Liver (tissue), 9 donors: ENCODE data around the gene ATP6V1C2. TPM values are rescaled to one million over a fixed set of nuclear protein-coding genes. Genes with fewer than 3 reads are reported as not detected.

Experiments
- DNase-seq: peaks from one replicate; pipeline ENCODE4 v3.0.0-alpha.2; 2017; ENCODE audit warnings: low spot score
- H3K27ac ChIP-seq, 2 donors: one replicate each; pipeline ENCODE4 v1.7.0; 2013; ENCODE audit warnings: inconsistent platforms in 2 of 2, low read length in 2 of 2, control low read depth in 1 of 2, low read depth in 1 of 2, mild to moderate bottlenecking in 1 of 2
- H3K27me3 ChIP-seq, 4 donors: one replicate each; pipeline versions ENCODE4 v1.6.1 to v1.7.0; 2013; ENCODE audit warnings: low read length in 3 of 4, inconsistent platforms in 1 of 4, mild to moderate bottlenecking in 1 of 4, moderate library complexity in 1 of 4; ENCODE audit not compliant: control insufficient read depth in 4 of 4, insufficient read depth in 4 of 4
- H3K36me3 ChIP-seq, 4 donors: one replicate each; pipeline versions ENCODE4 v1.6.1 to v1.7.0; 2013; ENCODE audit warnings: low read length in 3 of 4, mild to moderate bottlenecking in 3 of 4, low read depth in 1 of 4, moderate library complexity in 1 of 4; ENCODE audit not compliant: control insufficient read depth in 4 of 4, insufficient read depth in 3 of 4
- H3K4me1 ChIP-seq, 4 donors: one replicate each; pipeline versions ENCODE4 v1.6.1 to v1.7.0; 2013; ENCODE audit warnings: low read length in 3 of 4, mild to moderate bottlenecking in 3 of 4, moderate library complexity in 1 of 4; ENCODE audit not compliant: control insufficient read depth in 4 of 4, insufficient read depth in 4 of 4
- H3K4me3 ChIP-seq, 3 donors: one replicate each; pipeline versions ENCODE4 v1.6.1 to v1.7.0; 2013; ENCODE audit warnings: low read length in 3 of 3, control low read depth in 1 of 3, low read depth in 1 of 3, mild to moderate bottlenecking in 1 of 3
- H3K9ac ChIP-seq, 2 donors: one replicate each; pipeline ENCODE4 v1.7.0; 2013; ENCODE audit warnings: low read length in 2 of 2, mild to moderate bottlenecking in 2 of 2, moderate library complexity in 2 of 2, control low read depth in 1 of 2, low read depth in 1 of 2
- H3K9me3 ChIP-seq, 4 donors: one replicate each; pipeline versions ENCODE4 v1.6.1 to v1.7.0; 2013; ENCODE audit warnings: low read length in 3 of 4; ENCODE audit not compliant: control insufficient read depth in 4 of 4
- ATF3 ChIP-seq: IDR thresholded peaks from 2 replicates; pipeline ENCODE4 v1.6.1; 2016; ENCODE audit warnings: antibody characterized with exemption
- CTCF ChIP-seq: fragments of 150-350 bp; IDR thresholded peaks from 2 replicates; pipeline ENCODE4 v1.5.1; 2017; ENCODE audit warnings: improper control_type of control experiment, low read depth, low read length; ENCODE audit not compliant: missing input control
- EGR1 ChIP-seq, 2 donors: IDR thresholded peaks; 2 replicates each; pipeline ENCODE4 v1.6.1; 2016 to 2018; ENCODE audit warnings: antibody characterized with exemption in 2 of 2, low read depth in 2 of 2
- FOXA1 ChIP-seq: IDR thresholded peaks from 2 replicates; pipeline ENCODE4 v1.6.1; 2016; ENCODE audit warnings: antibody characterized with exemption
- FOXA2 ChIP-seq: IDR thresholded peaks from 2 replicates; pipeline ENCODE4 v1.6.1; 2016; ENCODE audit warnings: antibody characterized with exemption
- GABPA ChIP-seq, 2 donors: IDR thresholded peaks in 1 of 2; conservative IDR thresholded peaks in 1 of 2; 2 replicates each; pipeline ENCODE4 v1.6.1; 2016; ENCODE audit warnings: antibody characterized with exemption in 2 of 2, mild to moderate bottlenecking in 1 of 2, moderate library complexity in 1 of 2
- HNF4A ChIP-seq, 2 donors: conservative IDR thresholded peaks; 2 replicates each; pipeline ENCODE4 v1.6.1; 2016; ENCODE audit warnings: antibody characterized with exemption in 2 of 2, mild to moderate bottlenecking in 2 of 2
- HNF4G ChIP-seq: IDR thresholded peaks from 2 replicates; pipeline ENCODE4 v1.6.1; 2016; ENCODE audit warnings: antibody characterized with exemption
- JUND ChIP-seq, 2 donors: IDR thresholded peaks; 2 replicates each; pipeline ENCODE4 v1.6.1; 2016; ENCODE audit warnings: antibody characterized with exemption in 2 of 2
- MAX ChIP-seq: IDR thresholded peaks from 2 replicates; pipeline ENCODE4 v1.6.1; 2016; ENCODE audit warnings: antibody characterized with exemption
- NR2F2 ChIP-seq: IDR thresholded peaks from 2 replicates; pipeline ENCODE4 v1.6.1; 2016; ENCODE audit warnings: antibody characterized with exemption
- RAD21 ChIP-seq, 2 donors: IDR thresholded peaks; 2 replicates each; pipeline ENCODE4 v1.6.1; 2016; ENCODE audit warnings: antibody characterized with exemption in 2 of 2, mild to moderate bottlenecking in 2 of 2
- REST ChIP-seq: IDR thresholded peaks from 2 replicates; pipeline ENCODE4 v1.6.1; 2016; ENCODE audit warnings: antibody characterized with exemption, mild to moderate bottlenecking
- RXRA ChIP-seq, 2 donors: IDR thresholded peaks; 2 replicates each; pipeline ENCODE4 v1.6.1; 2017 to 2018; ENCODE audit warnings: antibody characterized with exemption in 2 of 2, mild to moderate bottlenecking in 1 of 2
- SP1 ChIP-seq: IDR thresholded peaks from 2 replicates; pipeline ENCODE4 v1.6.1; 2018; ENCODE audit warnings: antibody characterized with exemption, mild to moderate bottlenecking
- TAF1 ChIP-seq: conservative IDR thresholded peaks from 2 replicates; pipeline ENCODE4 v1.6.1; 2016; ENCODE audit warnings: antibody characterized with exemption, mild to moderate bottlenecking
- YY1 ChIP-seq: IDR thresholded peaks from 2 replicates; pipeline ENCODE4 v1.6.1; 2016; ENCODE audit warnings: antibody characterized with exemption, mild to moderate bottlenecking
- ZBTB33 ChIP-seq: IDR thresholded peaks from 2 replicates; pipeline ENCODE4 v1.6.1; 2016; ENCODE audit warnings: antibody characterized with exemption
- WGBS: extraction: QIAGEN DNeasy Blood & Tissue Kit; methylation state at CpG from one replicate; pipeline ENCODE4 v1.1.7; 2013; 5-methylcytosine and 5-hydroxymethylcytosine counted together
- polyA plus RNA-seq, 2 donors: library from polyadenylated mRNA; stranded (reverse) in 1 of 2; unstranded in 1 of 2; fragments of 200-250 nt in 1 of 2; fragments of >200 nt in 1 of 2; fragmentation: Nextera tagmentation in 1 of 2; extraction: Ambion mirVana in 1 of 2; gene quantifications; one replicate each; pipeline versions ENCODE4 v1.2.1 to v1.2.3, GENCODE V29; 2013 to 2015
- total RNA-seq, 2 donors: library from RNA; depleted of rRNA; stranded (reverse); fragments of >200 nt; gene quantifications; one replicate each; pipeline ENCODE4 v1.2.3, GENCODE V29; 2014
- donor health status: healthy.
- donor health status: healthy.
- donor health status: healthy.
- donor health status: healthy.
- donor health status: healthy.

The ATP6V1C2 gene
- total and polyA plus RNA-seq, 4 donors, result 0.08 to 0.66 (median 0.33) TPM

GRCh38 chr2:10826625-10827024, 105.2 kb downstream of the ATP6V1C2 start (continued):
- TF ChIP-seq MAX (no peak), REST (no peak), GABPA (IDR thresholded peaks at IDR 0.05 in 1 of 2, conservative IDR thresholded peaks at IDR 0.05 in 1 of 2) (no peak), FOXA1 (no peak), JUND (IDR thresholded peaks at IDR 0.05) (no peak), NR2F2 (no peak), HNF4A (conservative IDR thresholded peaks at IDR 0.05) (no peak)

GRCh38 chr2:10828346-10828745, 106.9 kb downstream of the ATP6V1C2 start:
- no peak for DNase-seq
- H3K4me3 ChIP-seq, result no peak overlapping the region
- H3K27me3 ChIP-seq, result no peaks in the 10 kb centered on the region
- no peaks in the 10 kb centered on the region for H3K9me3 ChIP-seq
- peaks cover 6 to 32% (median 23%) of the 10 kb centered on the region in 4 donors for H3K4me1 ChIP-seq
- no peaks in the 10 kb centered on the region for H3K36me3 ChIP-seq
- 89% methylated on average over 11 of the region's 11 CpGs for WGBS
- no peak overlapping the region for H3K9ac ChIP-seq
- H3K27ac ChIP-seq, result no peak overlapping the region
- TF ChIP-seq MAX (no peak), CTCF (no peak), RXRA (IDR thresholded peaks at IDR 0.05) (no peak), NR2F2 (no peak), TAF1 (no peak), REST (no peak), GABPA (IDR thresholded peaks at IDR 0.05 in 1 of 2, conservative IDR thresholded peaks at IDR 0.05 in 1 of 2) (no peak), JUND (IDR thresholded peaks at IDR 0.05) (no peak), SP1 (no peak), FOXA1 (no peak), EGR1 (IDR thresholded peaks at IDR 0.05; ENCODE audit: low read depth in 2 of 2) (no peak), ZBTB33 (no peak), FOXA2 (no peak), HNF4A (conservative IDR thresholded peaks at IDR 0.05) (no peak), HNF4G (no peak), YY1 (no peak), RAD21 (IDR thresholded peaks at IDR 0.05) (no peak), ATF3 (no peak)
